ENCODE data around the gene CDK1.

- no peak for TF ChIP-seq SP1 (CRISPR knock-in tag; conservative IDR thresholded peaks at IDR 0.05)
- no peak for TF ChIP-seq CTCF (IDR thresholded peaks at IDR 0.05)
- TF ChIP-seq ZNF317 (CRISPR knock-in tag; IDR thresholded peaks at IDR 0.05; ENCODE audit: borderline replicate concordance, low read depth), result no peak
- TF ChIP-seq JUN (CRISPR knock-in tag; IDR thresholded peaks at IDR 0.05), result no peak
- no peak for TF ChIP-seq ZNF232 (CRISPR knock-in tag; IDR thresholded peaks at IDR 0.05)
- no peak for TF ChIP-seq ZSCAN18 (CRISPR knock-in tag; IDR thresholded peaks at IDR 0.05)
- TF ChIP-seq ATF3 (CRISPR knock-in tag; conservative IDR thresholded peaks at IDR 0.05), result no peak
- no peak for TF ChIP-seq MYBL2 (CRISPR knock-in tag; IDR thresholded peaks at IDR 0.05)
Observed at GRCh38 chr10:60789340-60789739, 11.1 kb downstream of the CDK1 start.

All from WTC11 (cell line).